Caki2 (cell line): Measurements from ENCODE around the gene PTMS. TPM values are rescaled to one million over a fixed set of nuclear protein-coding genes. Genes with fewer than 3 reads are reported as not detected.

Source experiments
- DNase-seq: peaks from one replicate; pipeline ENCODE4 v3.0.0-alpha.2; 2015; ENCODE audit warnings: low read depth
- in situ Hi-C: cut with HindIII; loops from 2 replicates; pipeline ENCODE4 v1.10.0; 2016; ENCODE audit warnings: low sequenced_read_pairs, low pct_unique_long_range_greater_than_20kb, mixed read lengths
- total RNA-seq: library from RNA; depleted of rRNA; stranded (reverse); fragments of >200 nt; shearing (Covaris generic); gene quantifications from 2 replicates; pipeline ENCODE4 v1.2.3, GENCODE V29; 2014; ENCODE audit warnings: low replicate concordance

Gene PTMS
- total RNA-seq, 1 experiment from 2014 or later, result 317 TPM

DNA sequence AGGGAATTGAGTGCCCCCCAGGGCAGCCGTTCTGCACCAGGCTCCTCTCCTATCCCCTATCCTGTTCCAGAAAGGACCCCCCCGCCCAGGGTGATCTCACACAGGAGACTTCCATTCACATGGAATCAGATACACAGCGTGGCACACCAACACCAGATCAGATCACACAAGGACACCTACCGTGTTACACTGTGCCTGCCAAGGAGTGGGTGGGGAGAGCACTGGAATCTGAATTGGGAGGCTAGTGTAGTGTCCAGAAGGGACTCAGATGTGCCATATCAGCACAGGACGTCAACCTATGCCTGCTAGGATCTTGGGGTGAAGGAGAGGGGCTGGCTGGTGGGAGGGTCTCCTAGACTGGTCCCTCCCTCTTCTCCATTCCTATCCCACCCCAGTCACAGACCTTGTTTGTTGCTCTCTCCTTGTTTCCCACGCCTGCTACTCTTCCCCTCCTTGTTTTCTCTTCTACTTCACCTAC lies 2.3 kb downstream of the PTMS start:
- DNase-seq, result no peak
- in situ Hi-C loops, result no loop called here

GRCh38 chr12:6768990-6769389 lies 2.8 kb downstream of the PTMS start:
- in situ Hi-C loops, result no loop called here
- no peak for DNase-seq

DNA sequence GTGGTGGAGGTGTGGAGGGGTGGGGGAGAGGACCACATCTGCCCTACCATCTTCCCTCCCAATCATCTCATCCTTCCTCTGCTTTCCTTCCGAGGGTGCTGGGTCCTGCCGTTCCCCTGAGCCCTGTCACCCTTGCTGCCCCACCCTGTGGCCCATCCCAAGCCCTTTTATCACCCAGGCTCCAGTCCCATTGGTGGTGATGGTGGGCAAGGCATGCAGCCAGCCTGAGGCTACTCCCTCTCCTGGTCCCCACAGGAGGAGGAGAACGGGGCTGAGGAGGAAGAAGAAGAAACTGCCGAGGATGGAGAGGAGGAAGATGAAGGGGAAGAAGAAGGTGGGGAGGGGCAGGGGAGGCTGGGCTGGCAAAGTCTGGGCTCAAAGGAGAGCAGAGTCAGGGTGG lies 3.5 kb downstream of the PTMS start:
- in situ Hi-C loops, result no loop called here
- no peak for DNase-seq

- in situ Hi-C loops, result no loop called here
- DNase-seq, result no peak
These were observed 3.9 kb downstream of the PTMS start for GRCh38 chr12:6770094-6770493.

- in situ Hi-C loops, result no loop called here
- no peak for DNase-seq
These were observed 4.4 kb downstream of the PTMS start for GRCh38 chr12:6770600-6770999.

DNA sequence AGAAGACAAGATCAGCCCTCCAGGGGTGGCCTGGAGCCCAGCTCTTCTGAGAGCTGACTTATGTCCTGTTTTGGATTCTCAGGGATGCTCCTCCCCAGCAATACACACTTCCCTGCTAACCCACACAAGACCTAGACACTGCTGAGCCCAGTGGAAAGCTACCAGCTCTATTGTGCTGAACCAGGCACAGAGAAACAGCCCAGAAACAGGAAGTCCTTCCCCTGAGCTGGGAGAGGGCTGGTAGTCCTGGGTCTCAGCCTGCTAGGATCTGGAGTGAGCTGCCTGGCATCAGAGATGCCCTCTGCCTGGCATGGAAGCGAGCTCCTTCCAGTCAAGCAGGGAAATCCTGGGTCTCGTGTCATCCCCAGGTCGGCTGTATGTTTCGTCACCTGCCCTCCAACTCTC lies 4.9 kb downstream of the PTMS start:
- DNase-seq, result no peak
- in situ Hi-C loops, result no loop called here

DNA sequence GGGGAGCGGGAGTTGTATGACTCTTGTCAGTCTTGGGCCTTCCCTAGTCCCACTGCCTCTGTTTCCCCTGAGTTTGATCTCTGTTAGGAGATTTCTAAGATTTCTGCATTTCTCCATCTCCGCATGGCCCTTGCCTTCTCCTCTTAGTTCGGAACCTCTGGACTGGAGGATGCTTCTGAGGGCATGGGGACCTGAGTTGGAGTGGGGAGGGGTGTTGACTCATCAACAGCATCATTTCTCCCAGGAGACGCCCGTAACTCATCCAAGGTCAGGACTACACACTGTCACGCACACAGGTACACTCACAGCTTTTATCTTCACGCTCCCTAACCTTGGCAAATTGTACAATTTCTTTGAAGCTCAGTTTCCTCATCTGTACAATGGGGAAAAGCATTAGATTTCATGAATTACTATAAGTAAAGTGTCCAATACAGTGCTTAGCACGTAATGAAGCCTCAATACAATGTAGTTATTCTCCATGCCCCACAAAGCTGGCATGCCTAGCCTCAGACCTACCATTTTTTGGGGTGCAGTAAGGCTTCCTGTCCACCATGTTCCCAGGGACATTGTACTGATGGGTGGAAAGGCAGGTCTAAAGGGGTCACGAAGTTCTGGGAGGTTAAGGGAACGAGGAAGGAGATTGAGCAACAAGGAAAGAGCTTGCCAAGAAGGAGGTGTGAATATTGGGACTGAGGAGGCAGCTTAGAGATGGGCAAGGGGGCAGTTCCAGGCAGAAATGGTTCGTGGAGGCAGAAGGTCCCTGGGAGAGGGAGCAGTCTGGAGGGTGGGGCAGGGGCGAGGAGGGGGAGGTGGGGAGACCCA lies 5.6 kb downstream of the PTMS start:
- in situ Hi-C loops, result no loop called here
- DNase-seq, result no peak

DNA sequence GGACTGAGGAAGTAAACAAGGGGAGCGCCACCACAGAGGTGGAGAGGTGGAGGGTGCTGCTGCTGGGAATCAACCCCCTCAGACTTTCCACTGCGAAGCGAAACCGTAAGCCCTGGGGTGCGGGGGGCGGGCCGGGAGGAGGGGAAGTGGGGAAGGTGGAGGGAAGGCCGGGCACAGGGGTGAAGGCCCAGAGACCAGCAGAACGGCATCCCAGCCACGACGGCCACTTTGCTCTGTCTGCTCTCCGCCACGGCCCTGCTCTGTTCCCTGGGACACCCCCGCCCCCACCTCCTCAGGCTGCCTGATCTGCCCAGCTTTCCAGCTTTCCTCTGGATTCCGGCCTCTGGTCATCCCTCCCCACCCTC lies 6.2 kb downstream of the PTMS start, which contains the start of gene LAG3:
TSS of gene LAG3 (plus strand) at position 190 of the 365 bp plus-strand sequence. CDS start 333 bp downstream, outside the sequence.
- in situ Hi-C loops, result no loop called here
- DNase-seq, result no peak

DNA sequence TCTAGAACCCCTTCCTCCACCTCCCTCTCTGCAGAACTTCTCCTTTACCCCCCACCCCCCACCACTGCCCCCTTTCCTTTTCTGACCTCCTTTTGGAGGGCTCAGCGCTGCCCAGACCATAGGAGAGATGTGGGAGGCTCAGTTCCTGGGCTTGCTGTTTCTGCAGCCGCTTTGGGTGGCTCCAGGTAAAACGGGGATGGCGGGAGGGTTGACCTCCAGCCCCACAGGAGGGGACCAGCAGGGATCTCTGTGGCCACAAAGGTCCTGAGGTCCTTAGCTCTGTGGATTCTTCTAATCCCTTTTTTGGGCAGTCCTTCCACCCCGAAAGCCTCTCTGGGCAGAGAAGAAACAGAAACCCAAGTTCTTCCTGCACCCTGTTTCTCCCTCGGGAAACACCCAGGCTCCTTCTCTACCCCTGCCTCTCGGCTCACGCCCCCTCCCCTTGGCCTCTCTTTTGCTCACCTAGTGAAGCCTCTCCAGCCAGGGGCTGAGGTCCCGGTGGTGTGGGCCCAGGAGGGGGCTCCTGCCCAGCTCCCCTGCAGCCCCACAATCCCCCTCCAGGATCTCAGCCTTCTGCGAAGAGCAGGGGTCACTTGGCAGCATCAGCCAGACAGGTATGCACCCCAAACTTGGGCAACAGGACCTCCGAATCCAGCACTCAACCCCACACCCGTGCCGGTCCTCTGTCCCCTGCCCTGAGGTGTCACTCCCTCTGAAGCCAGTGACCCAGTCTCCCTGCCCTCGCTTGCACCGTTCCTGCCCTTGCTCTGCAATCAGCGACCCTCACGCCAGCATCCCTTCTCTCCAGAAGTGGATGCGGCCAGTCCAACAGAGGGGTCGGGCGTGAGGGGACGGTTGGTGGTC lies 6.8 kb downstream of the PTMS start:
- in situ Hi-C loops, result no loop called here
- no peak for DNase-seq

DNA sequence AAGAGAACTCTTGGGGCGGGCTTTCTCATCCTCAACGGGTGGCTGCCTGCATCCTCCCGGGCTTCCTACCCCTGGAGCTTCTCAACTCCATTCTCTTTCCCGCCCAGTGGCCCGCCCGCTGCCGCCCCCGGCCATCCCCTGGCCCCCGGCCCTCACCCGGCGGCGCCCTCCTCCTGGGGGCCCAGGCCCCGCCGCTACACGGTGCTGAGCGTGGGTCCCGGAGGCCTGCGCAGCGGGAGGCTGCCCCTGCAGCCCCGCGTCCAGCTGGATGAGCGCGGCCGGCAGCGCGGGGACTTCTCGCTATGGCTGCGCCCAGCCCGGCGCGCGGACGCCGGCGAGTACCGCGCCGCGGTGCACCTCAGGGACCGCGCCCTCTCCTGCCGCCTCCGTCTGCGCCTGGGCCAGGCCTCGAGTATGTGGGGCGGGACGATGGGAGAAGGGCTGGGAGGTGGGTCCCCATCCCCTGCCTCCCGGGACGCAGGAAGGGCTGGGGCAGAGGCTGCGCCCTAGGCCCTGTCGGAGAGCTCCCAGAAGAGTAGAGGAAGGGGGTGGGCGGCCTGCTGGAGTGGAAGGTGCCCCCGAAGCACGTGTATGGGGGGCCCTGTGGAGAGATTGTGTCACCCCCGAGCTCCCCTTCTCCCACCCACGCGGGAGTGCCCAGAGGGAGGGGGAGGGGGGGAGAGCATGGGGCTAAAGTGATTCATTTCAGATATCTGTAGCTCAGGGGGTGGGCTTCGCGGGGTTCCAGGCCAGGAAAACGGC lies 7.6 kb downstream of the PTMS start:
- DNase-seq, result no peak
- in situ Hi-C loops, result no loop called here

DNA sequence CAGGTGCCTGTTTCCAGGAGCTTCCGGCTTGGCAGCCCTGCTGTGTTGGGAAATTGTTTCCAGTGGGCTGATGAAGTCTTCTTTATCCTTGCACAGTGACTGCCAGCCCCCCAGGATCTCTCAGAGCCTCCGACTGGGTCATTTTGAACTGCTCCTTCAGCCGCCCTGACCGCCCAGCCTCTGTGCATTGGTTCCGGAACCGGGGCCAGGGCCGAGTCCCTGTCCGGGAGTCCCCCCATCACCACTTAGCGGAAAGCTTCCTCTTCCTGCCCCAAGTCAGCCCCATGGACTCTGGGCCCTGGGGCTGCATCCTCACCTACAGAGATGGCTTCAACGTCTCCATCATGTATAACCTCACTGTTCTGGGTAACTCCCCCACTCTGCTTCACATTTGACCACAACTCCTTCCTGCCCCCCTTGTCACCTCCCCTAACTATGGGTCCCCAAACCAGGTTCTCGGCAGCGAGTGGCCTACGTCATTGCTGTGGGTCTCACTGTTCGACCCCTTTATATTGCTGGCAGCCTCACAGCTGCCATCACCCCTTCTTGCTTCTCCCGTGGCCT lies 8.4 kb downstream of the PTMS start:
- in situ Hi-C loops, result no loop called here
- no peak for DNase-seq

DNA sequence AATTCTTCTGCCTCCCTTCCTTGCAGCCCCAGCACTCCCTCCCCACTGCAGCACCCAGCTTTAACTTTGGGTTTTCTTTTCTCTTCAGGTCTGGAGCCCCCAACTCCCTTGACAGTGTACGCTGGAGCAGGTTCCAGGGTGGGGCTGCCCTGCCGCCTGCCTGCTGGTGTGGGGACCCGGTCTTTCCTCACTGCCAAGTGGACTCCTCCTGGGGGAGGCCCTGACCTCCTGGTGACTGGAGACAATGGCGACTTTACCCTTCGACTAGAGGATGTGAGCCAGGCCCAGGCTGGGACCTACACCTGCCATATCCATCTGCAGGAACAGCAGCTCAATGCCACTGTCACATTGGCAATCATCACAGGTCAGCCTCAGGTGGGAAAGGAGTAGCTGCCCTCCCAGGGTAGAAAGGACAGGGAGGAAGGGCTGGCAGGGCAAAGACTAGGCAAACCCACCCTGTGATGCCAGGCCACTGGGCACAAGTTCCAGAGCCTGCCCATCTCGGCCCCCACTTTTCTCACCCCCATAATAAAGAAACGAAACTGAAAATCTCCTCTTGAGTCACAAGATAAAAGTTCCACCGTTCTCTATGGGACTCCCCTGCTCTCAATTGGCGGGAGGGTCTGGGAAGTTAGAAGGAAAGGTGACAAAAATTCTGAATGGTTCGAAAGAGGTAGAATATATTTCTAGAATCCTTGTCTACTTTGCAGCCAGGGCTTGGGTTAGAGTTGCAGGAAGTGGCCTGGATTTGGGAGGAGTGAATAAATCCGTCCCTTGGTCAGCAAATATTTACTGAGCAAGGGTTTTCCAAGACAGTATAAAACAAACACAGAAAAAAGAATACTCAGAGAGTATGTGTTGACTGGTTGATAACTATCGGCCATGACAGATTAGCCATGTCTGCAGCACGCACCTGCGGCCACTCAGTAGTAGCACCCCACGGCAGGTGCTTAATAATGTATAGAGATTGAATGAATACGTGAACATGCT lies 9.3 kb downstream of the PTMS start:
- DNase-seq, result no peak
- in situ Hi-C loops, result no loop called here

DNA sequence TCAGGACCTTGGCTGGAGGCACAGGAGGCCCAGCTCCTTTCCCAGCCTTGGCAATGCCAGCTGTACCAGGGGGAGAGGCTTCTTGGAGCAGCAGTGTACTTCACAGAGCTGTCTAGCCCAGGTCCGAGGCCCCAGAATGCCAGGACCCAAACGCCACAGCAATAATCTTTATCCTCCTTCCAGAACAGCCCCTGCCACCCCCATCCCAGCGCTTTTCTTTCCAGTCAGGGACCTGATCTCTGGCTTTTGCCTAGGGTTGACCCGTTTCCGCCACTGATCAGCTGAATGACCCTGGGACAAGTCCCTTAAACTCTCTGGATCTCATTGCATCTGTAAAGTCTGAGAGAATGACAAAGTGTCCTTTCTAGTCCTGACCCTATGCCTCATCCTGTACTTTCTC lies 11.2 kb downstream of the PTMS start:
- DNase-seq, result no peak
- in situ Hi-C loops, result no loop called here

GRCh38 chr12:6778217-6778573 lies 12.0 kb downstream of the PTMS start:
- in situ Hi-C loops, result no loop called here
- no peak for DNase-seq

DNA sequence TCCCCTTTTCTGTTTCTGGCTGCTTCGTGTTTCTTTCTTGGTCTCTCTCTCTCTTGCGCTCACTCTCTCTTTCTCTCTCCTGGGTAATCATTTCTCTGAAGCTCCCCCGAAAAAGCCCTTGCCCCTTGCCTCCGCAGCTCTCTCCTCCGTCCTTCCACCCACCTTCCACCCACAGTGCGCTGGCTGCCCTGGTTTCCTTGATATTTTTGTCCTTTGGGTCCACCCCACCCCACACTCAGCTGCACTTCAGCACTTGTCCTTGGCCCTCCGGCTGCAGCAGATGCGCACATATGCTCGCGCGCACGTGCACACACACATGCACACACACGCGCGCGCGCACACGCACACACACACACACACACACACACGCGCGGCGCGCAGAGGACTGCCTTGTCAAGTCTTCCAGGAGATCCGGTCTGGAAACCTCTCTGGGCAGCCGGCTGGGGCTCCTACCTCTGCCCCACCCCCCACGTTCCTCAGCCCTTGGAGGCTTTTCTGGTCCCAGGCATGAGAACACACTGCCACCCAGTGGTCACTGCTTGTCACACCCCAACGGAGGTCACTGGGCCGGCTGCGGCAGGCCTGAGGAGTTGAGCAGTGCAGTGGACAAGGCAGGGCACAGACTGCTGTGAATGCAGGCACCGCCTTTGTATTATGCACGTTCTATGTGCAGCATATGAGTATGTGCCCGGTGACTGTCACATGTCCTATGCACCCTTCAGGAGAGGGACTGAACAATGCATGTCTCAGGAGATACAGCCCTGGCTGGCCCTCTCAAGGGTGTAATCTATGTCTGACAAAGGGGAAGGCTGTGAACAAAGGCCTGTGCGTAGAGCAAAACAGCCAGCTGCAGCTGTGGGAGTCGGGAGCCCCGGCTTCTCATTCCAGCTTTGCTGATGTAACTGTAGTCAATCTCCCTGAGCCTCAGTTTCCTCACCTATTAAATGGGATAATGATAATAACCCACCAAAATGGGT lies 12.7 kb downstream of the PTMS start:
- DNase-seq, result peak; percentile 91
- in situ Hi-C loops, result no loop called here

DNA sequence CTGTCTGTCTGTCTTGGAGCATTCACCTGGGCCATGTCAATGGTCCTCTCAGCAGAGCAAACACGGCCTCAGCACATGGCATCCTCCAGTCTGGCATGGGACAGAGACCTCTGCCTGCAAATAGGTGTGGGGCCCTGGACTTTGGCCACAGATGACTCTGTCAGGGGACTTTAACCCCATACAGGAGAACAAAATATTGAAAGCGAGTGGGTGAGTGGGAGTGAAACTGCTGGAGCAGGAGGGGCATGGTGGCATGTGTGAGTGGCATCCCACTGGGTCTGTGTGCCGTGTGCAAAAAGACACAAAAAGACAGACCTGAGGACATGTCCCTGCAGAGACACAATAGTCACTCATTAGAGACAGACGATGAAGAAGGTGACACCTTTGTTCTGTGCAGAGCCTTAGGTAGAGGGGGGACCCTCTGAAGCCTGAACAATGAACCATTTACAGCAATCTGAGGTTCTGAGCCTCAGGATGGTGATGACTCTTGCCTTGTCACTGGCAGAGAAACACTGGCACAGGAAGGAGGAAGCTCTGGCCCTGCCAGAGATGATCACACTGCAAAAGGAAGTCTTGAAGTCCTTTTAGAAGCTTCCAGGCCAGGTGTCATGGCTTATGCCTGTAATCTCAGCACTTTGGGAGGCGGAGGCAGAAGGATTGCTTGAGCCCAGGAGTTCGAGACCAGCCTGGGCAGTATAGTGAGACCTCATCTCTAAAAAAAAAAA lies 13.7 kb downstream of the PTMS start:
- DNase-seq, result no peak
- in situ Hi-C loops, result no loop called here
